ENCODE data around the gene WDFY4. TPM values are rescaled to one million over a fixed set of nuclear protein-coding genes. Genes with fewer than 3 reads are reported as not detected.

The WDFY4 gene
- total and polyA plus RNA-seq, 2 of the 4 experiments (the other 2 are of a cell fraction) = not detected

GRCh38 chr10:48990226-48990625 lies 305.6 kb downstream of the WDFY4 start:
- no peak overlapping the region for H2AK9ac ChIP-seq (replicated peaks; ENCODE audit: low read depth, low read length, poor library complexity)
- H2BK120ac ChIP-seq (ENCODE audit: low read depth, low read length) = no peak overlapping the region
- no peaks in the 10 kb centered on the region for H3K4me1 ChIP-seq (ENCODE audit: control insufficient read depth, insufficient read depth, low read length)
- POLR2A ChIA-PET (ENCODE audit: unreplicated experiment) = no interaction called here
- no CpG with 5 or more reads among the region's 1 CpG for WGBS, 2 experiments (ENCODE audit: extremely low coverage in 2 of 2, insufficient read length in 1 of 2)
- TF ChIP-seq ELK1 (IDR thresholded peaks at IDR 0.05; ENCODE audit: borderline replicate concordance, low read depth, low read length) (no peak), CEBPB (IDR thresholded peaks at IDR 0.05; ENCODE audit: low read depth, low read length) (no peak), CHD1 (IDR thresholded peaks at IDR 0.05; ENCODE audit: low read depth, low read length) (no peak), NFE2L2 (IDR thresholded peaks at IDR 0.05; ENCODE audit: low read depth, low read length) (no peak), RFX5 (IDR thresholded peaks at IDR 0.05; ENCODE audit: low read depth, low read length) (no peak), RCOR1 (IDR thresholded peaks at IDR 0.05; ENCODE audit: insufficient replicate concordance, low read length) (no peak), USF2 (IDR thresholded peaks at IDR 0.05; ENCODE audit: low read depth, low read length) (no peak), SMC3 (IDR thresholded peaks at IDR 0.05; ENCODE audit: low read depth, low read length) (no peak), BHLHE40 (IDR thresholded peaks at IDR 0.05; ENCODE audit: low read depth, low read length) (no peak), FOS (IDR thresholded peaks at IDR 0.05; ENCODE audit: low read depth, low read length) (no peak), POLR2A (IDR thresholded peaks at IDR 0.05; ENCODE audit: low read depth, low read length) (no peak), RAD21 (IDR thresholded peaks at IDR 0.05; ENCODE audit: low read length) (no peak), MAZ (IDR thresholded peaks at IDR 0.05; ENCODE audit: borderline replicate concordance, low read depth, low read length) (no peak), MXI1 (IDR thresholded peaks at IDR 0.05; ENCODE audit: borderline replicate concordance, low read depth, low read length) (no peak), CTCF (conservative IDR thresholded peaks at IDR 0.05; ENCODE audit: low read depth, low read length) (no peak), MAFK (IDR thresholded peaks at IDR 0.05; ENCODE audit: low read depth, low read length) (no peak)
- H2AK5ac ChIP-seq (ENCODE audit: low read depth, low read length) = no peak overlapping the region
- no peak overlapping the region for H3K23ac ChIP-seq (ENCODE audit: low read depth, low read length)
- H3K18ac ChIP-seq (ENCODE audit: low read depth, low read length) = no peak overlapping the region
- H3K9me3 ChIP-seq (ENCODE audit: control insufficient read depth, insufficient read depth, low read length) = no peaks in the 10 kb centered on the region
- H3K9me1 ChIP-seq (ENCODE audit: insufficient read depth, low read length) = no peaks in the 10 kb centered on the region
- no peaks in the 10 kb centered on the region for H3K79me1 ChIP-seq (ENCODE audit: low read depth in 1 of 2, low read length in 2 of 2)
- dilution Hi-C loops (cut with HindIII; ENCODE audit: low sequenced_read_pairs, unreplicated experiment) = no loop called here
- no peak overlapping the region for H2AFZ ChIP-seq (replicated peaks; ENCODE audit: low read length, poor library complexity)
- H2BK20ac ChIP-seq (ENCODE audit: low read depth, low read length) = no peak overlapping the region
- no peak overlapping the region for H3K4me3 ChIP-seq (ENCODE audit: insufficient read depth, low read depth, low read length)
- H2BK15ac ChIP-seq (ENCODE audit: low read depth, low read length) = no peak overlapping the region
- no peak overlapping the region for H3K56ac ChIP-seq (ENCODE audit: extremely low read depth, insufficient read depth, low read length)
- no peak overlapping the region for H3K4me2 ChIP-seq (ENCODE audit: low read depth, low read length)
- no peak overlapping the region for H3K27ac ChIP-seq (ENCODE audit: insufficient read depth, low read length)
- no TSS peak for BruUV-seq (replicated peaks)
- in situ Hi-C loops (cut with MboI; ENCODE audit: low sequenced_read_pairs) = no loop called here
- no peak overlapping the region for H2BK5ac ChIP-seq (ENCODE audit: low read depth, low read length, poor library complexity, severe bottlenecking)
- no peak overlapping the region for H3K9ac ChIP-seq (ENCODE audit: low read depth, low read length)
- peaks cover 11% of the 10 kb centered on the region for H3K27me3 ChIP-seq (ENCODE audit: control insufficient read depth, insufficient read depth, low read length)
- H4K8ac ChIP-seq (ENCODE audit: low read depth in 2 of 2, low read length in 2 of 2) = no peak overlapping the region
- no peaks in the 10 kb centered on the region for H4K20me1 ChIP-seq (ENCODE audit: insufficient read depth, low read length)
- H3K36me3 ChIP-seq (ENCODE audit: control insufficient read depth, insufficient read depth, low read length) = no peaks in the 10 kb centered on the region
- no peak overlapping the region for H3K4ac ChIP-seq (ENCODE audit: low read depth, low read length)
- DNase-seq = no peak
- intact Hi-C loops (cut with micrococcal nuclease) = no loop called here
- H4K5ac ChIP-seq (ENCODE audit: low read depth, low read length) = no peak overlapping the region
- ATAC-seq (ENCODE audit: low read depth) = no peak
- H4K91ac ChIP-seq (ENCODE audit: insufficient read depth, low read depth, low read length) = no peak overlapping the region
- H3K14ac ChIP-seq (replicated peaks; ENCODE audit: low read depth, low read length) = no peak overlapping the region
- CTCF ChIA-PET = no interaction called here

Data from IMR-90 (cell line).